Liver (tissue), 9 donors: ENCODE results near the gene THRA. TPM values are rescaled to one million over a fixed set of nuclear protein-coding genes. Genes with fewer than 3 reads are reported as not detected.
A peak's percentile ranks its signal among the peaks of the same experiment; 100 is the strongest.

Experiments used
- DNase-seq: peaks from one replicate; pipeline ENCODE4 v3.0.0-alpha.2; 2017; ENCODE audit warnings: low spot score
- H3K27ac ChIP-seq, 2 donors: one replicate each; pipeline ENCODE4 v1.7.0; 2013; ENCODE audit warnings: inconsistent platforms in 2 of 2, low read length in 2 of 2, control low read depth in 1 of 2, low read depth in 1 of 2, mild to moderate bottlenecking in 1 of 2
- H3K27me3 ChIP-seq, 4 donors: one replicate each; pipeline versions ENCODE4 v1.6.1 to v1.7.0; 2013; ENCODE audit warnings: low read length in 3 of 4, inconsistent platforms in 1 of 4, mild to moderate bottlenecking in 1 of 4, moderate library complexity in 1 of 4; ENCODE audit not compliant: control insufficient read depth in 4 of 4, insufficient read depth in 4 of 4
- H3K36me3 ChIP-seq, 4 donors: one replicate each; pipeline versions ENCODE4 v1.6.1 to v1.7.0; 2013; ENCODE audit warnings: low read length in 3 of 4, mild to moderate bottlenecking in 3 of 4, low read depth in 1 of 4, moderate library complexity in 1 of 4; ENCODE audit not compliant: control insufficient read depth in 4 of 4, insufficient read depth in 3 of 4
- H3K4me1 ChIP-seq, 4 donors: one replicate each; pipeline versions ENCODE4 v1.6.1 to v1.7.0; 2013; ENCODE audit warnings: low read length in 3 of 4, mild to moderate bottlenecking in 3 of 4, moderate library complexity in 1 of 4; ENCODE audit not compliant: control insufficient read depth in 4 of 4, insufficient read depth in 4 of 4
- H3K4me3 ChIP-seq, 3 donors: one replicate each; pipeline versions ENCODE4 v1.6.1 to v1.7.0; 2013; ENCODE audit warnings: low read length in 3 of 3, control low read depth in 1 of 3, low read depth in 1 of 3, mild to moderate bottlenecking in 1 of 3
- H3K9ac ChIP-seq, 2 donors: one replicate each; pipeline ENCODE4 v1.7.0; 2013; ENCODE audit warnings: low read length in 2 of 2, mild to moderate bottlenecking in 2 of 2, moderate library complexity in 2 of 2, control low read depth in 1 of 2, low read depth in 1 of 2
- H3K9me3 ChIP-seq, 4 donors: one replicate each; pipeline versions ENCODE4 v1.6.1 to v1.7.0; 2013; ENCODE audit warnings: low read length in 3 of 4; ENCODE audit not compliant: control insufficient read depth in 4 of 4
- EGR1 ChIP-seq, 2 donors: IDR thresholded peaks; 2 replicates each; pipeline ENCODE4 v1.6.1; 2016 to 2018; ENCODE audit warnings: antibody characterized with exemption in 2 of 2, low read depth in 2 of 2
- FOXA1 ChIP-seq: IDR thresholded peaks from 2 replicates; pipeline ENCODE4 v1.6.1; 2016; ENCODE audit warnings: antibody characterized with exemption
- FOXA2 ChIP-seq: IDR thresholded peaks from 2 replicates; pipeline ENCODE4 v1.6.1; 2016; ENCODE audit warnings: antibody characterized with exemption
- GABPA ChIP-seq, 2 donors: IDR thresholded peaks in 1 of 2; conservative IDR thresholded peaks in 1 of 2; 2 replicates each; pipeline ENCODE4 v1.6.1; 2016; ENCODE audit warnings: antibody characterized with exemption in 2 of 2, mild to moderate bottlenecking in 1 of 2, moderate library complexity in 1 of 2
- HNF4A ChIP-seq, 2 donors: conservative IDR thresholded peaks; 2 replicates each; pipeline ENCODE4 v1.6.1; 2016; ENCODE audit warnings: antibody characterized with exemption in 2 of 2, mild to moderate bottlenecking in 2 of 2
- HNF4G ChIP-seq: IDR thresholded peaks from 2 replicates; pipeline ENCODE4 v1.6.1; 2016; ENCODE audit warnings: antibody characterized with exemption
- JUND ChIP-seq, 2 donors: IDR thresholded peaks; 2 replicates each; pipeline ENCODE4 v1.6.1; 2016; ENCODE audit warnings: antibody characterized with exemption in 2 of 2
- NR2F2 ChIP-seq: IDR thresholded peaks from 2 replicates; pipeline ENCODE4 v1.6.1; 2016; ENCODE audit warnings: antibody characterized with exemption
- RAD21 ChIP-seq, 2 donors: IDR thresholded peaks; 2 replicates each; pipeline ENCODE4 v1.6.1; 2016; ENCODE audit warnings: antibody characterized with exemption in 2 of 2, mild to moderate bottlenecking in 2 of 2
- REST ChIP-seq: IDR thresholded peaks from 2 replicates; pipeline ENCODE4 v1.6.1; 2016; ENCODE audit warnings: antibody characterized with exemption, mild to moderate bottlenecking
- RXRA ChIP-seq, 2 donors: IDR thresholded peaks; 2 replicates each; pipeline ENCODE4 v1.6.1; 2017 to 2018; ENCODE audit warnings: antibody characterized with exemption in 2 of 2, mild to moderate bottlenecking in 1 of 2
- SP1 ChIP-seq: IDR thresholded peaks from 2 replicates; pipeline ENCODE4 v1.6.1; 2018; ENCODE audit warnings: antibody characterized with exemption, mild to moderate bottlenecking
- TAF1 ChIP-seq: conservative IDR thresholded peaks from 2 replicates; pipeline ENCODE4 v1.6.1; 2016; ENCODE audit warnings: antibody characterized with exemption, mild to moderate bottlenecking
- YY1 ChIP-seq: IDR thresholded peaks from 2 replicates; pipeline ENCODE4 v1.6.1; 2016; ENCODE audit warnings: antibody characterized with exemption, mild to moderate bottlenecking
- WGBS: extraction: QIAGEN DNeasy Blood & Tissue Kit; methylation state at CpG from one replicate; pipeline ENCODE4 v1.1.7; 2013; 5-methylcytosine and 5-hydroxymethylcytosine counted together
- polyA plus RNA-seq, 2 donors: library from polyadenylated mRNA; stranded (reverse) in 1 of 2; unstranded in 1 of 2; fragments of 200-250 nt in 1 of 2; fragments of >200 nt in 1 of 2; fragmentation: Nextera tagmentation in 1 of 2; extraction: Ambion mirVana in 1 of 2; gene quantifications; one replicate each; pipeline versions ENCODE4 v1.2.1 to v1.2.3, GENCODE V29; 2013 to 2015
- total RNA-seq, 2 donors: library from RNA; depleted of rRNA; stranded (reverse); fragments of >200 nt; gene quantifications; one replicate each; pipeline ENCODE4 v1.2.3, GENCODE V29; 2014
- TF ChIP-seq, protein P1 (sequence below): fragments of 150-350 bp; IDR thresholded peaks from 2 replicates; pipeline ENCODE4 v1.5.1; 2017; ENCODE audit warnings: improper control_type of control experiment, low read depth, low read length; ENCODE audit not compliant: missing input control
- TF ChIP-seq, protein P2 (sequence below): IDR thresholded peaks from 2 replicates; pipeline ENCODE4 v1.6.1; 2016; ENCODE audit warnings: antibody characterized with exemption
- TF ChIP-seq, protein P3 (sequence below): IDR thresholded peaks from 2 replicates; pipeline ENCODE4 v1.6.1; 2016; ENCODE audit warnings: antibody characterized with exemption
- TF ChIP-seq, protein P4 (sequence below): IDR thresholded peaks from 2 replicates; pipeline ENCODE4 v1.6.1; 2016; ENCODE audit warnings: antibody characterized with exemption
- donor health status: healthy.
- donor health status: healthy.
- donor health status: healthy.
- donor health status: healthy.
- donor health status: healthy.

Gene THRA
- total and polyA plus RNA-seq, 4 donors: 3.2 to 10.3 (median 7.4) TPM

- no peaks in the 10 kb centered on the region for H3K27me3 ChIP-seq
- WGBS: 88% methylated on average over 8 of the region's 8 CpGs
- H3K4me1 ChIP-seq: peaks cover 33 to 69% (median 48%) of the 10 kb centered on the region in 4 donors
- no peak overlapping the region for H3K27ac ChIP-seq
- H3K36me3 ChIP-seq: no peaks in the 10 kb centered on the region
- no peak overlapping the region for H3K4me3 ChIP-seq
- no peaks in the 10 kb centered on the region for H3K9me3 ChIP-seq
- no peak overlapping the region for H3K9ac ChIP-seq
- DNase-seq: no peak
- TF ChIP-seq YY1 (no peak), FOXA2 (no peak), SP1 (no peak), HNF4A (conservative IDR thresholded peaks at IDR 0.05) (no peak), TAF1 (no peak), NR2F2 (no peak), EGR1 (IDR thresholded peaks at IDR 0.05; ENCODE audit: low read depth in 2 of 2) (no peak), REST (no peak), JUND (IDR thresholded peaks at IDR 0.05) (no peak), HNF4G (no peak), FOXA1 (no peak), GABPA (IDR thresholded peaks at IDR 0.05 in 1 of 2, conservative IDR thresholded peaks at IDR 0.05 in 1 of 2) (no peak), RAD21 (IDR thresholded peaks at IDR 0.05) (no peak), RXRA (IDR thresholded peaks at IDR 0.05) (no peak)
- TF ChIP-seq, protein P1, sequence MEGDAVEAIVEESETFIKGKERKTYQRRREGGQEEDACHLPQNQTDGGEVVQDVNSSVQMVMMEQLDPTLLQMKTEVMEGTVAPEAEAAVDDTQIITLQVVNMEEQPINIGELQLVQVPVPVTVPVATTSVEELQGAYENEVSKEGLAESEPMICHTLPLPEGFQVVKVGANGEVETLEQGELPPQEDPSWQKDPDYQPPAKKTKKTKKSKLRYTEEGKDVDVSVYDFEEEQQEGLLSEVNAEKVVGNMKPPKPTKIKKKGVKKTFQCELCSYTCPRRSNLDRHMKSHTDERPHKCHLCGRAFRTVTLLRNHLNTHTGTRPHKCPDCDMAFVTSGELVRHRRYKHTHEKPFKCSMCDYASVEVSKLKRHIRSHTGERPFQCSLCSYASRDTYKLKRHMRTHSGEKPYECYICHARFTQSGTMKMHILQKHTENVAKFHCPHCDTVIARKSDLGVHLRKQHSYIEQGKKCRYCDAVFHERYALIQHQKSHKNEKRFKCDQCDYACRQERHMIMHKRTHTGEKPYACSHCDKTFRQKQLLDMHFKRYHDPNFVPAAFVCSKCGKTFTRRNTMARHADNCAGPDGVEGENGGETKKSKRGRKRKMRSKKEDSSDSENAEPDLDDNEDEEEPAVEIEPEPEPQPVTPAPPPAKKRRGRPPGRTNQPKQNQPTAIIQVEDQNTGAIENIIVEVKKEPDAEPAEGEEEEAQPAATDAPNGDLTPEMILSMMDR: no peak
- TF ChIP-seq, protein P2, sequence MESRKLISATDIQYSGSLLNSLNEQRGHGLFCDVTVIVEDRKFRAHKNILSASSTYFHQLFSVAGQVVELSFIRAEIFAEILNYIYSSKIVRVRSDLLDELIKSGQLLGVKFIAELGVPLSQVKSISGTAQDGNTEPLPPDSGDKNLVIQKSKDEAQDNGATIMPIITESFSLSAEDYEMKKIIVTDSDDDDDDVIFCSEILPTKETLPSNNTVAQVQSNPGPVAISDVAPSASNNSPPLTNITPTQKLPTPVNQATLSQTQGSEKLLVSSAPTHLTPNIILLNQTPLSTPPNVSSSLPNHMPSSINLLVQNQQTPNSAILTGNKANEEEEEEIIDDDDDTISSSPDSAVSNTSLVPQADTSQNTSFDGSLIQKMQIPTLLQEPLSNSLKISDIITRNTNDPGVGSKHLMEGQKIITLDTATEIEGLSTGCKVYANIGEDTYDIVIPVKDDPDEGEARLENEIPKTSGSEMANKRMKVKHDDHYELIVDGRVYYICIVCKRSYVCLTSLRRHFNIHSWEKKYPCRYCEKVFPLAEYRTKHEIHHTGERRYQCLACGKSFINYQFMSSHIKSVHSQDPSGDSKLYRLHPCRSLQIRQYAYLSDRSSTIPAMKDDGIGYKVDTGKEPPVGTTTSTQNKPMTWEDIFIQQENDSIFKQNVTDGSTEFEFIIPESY: no peak
- TF ChIP-seq, protein P3, sequence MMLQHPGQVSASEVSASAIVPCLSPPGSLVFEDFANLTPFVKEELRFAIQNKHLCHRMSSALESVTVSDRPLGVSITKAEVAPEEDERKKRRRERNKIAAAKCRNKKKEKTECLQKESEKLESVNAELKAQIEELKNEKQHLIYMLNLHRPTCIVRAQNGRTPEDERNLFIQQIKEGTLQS: no peak
- TF ChIP-seq, protein P4, sequence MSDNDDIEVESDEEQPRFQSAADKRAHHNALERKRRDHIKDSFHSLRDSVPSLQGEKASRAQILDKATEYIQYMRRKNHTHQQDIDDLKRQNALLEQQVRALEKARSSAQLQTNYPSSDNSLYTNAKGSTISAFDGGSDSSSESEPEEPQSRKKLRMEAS: no peak
These were observed 11.4 kb downstream of the THRA start for GRCh38 chr17:40074175-40074512.

DNA sequence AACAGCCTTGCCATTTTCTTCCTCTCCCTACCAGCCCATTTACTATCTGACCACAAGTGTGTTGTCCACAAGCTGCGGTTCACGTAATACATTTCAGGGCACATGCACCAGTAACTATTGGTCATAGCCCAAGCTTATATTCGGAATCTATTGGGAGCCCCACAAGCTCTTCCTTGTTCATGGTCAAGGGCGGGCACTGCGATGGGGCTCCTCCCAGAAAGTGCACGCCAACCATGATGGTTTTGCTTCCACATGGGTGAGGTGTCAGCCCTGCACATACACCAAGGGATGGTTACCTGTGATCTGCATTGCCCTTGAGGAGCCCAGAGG, 12.1 kb downstream of the THRA start:
- H3K27me3 ChIP-seq: no peaks in the 10 kb centered on the region
- WGBS: 65% methylated on average over 6 of the region's 6 CpGs
- no peak overlapping the region for H3K9ac ChIP-seq
- H3K27ac ChIP-seq: peak overlapping the region in 1 of 2 donors; percentile 59
- H3K4me1 ChIP-seq: peaks cover 33 to 62% (median 43%) of the 10 kb centered on the region in 4 donors
- no peak overlapping the region for H3K4me3 ChIP-seq
- no peaks in the 10 kb centered on the region for H3K9me3 ChIP-seq
- H3K36me3 ChIP-seq: no peaks in the 10 kb centered on the region
- TF ChIP-seq, protein P3: no peak
- TF ChIP-seq HNF4G (no peak), RXRA (IDR thresholded peaks at IDR 0.05) (no peak), SP1 (no peak), TAF1 (no peak), NR2F2 (no peak), FOXA1 (no peak), GABPA (IDR thresholded peaks at IDR 0.05 in 1 of 2, conservative IDR thresholded peaks at IDR 0.05 in 1 of 2) (no peak), EGR1 (IDR thresholded peaks at IDR 0.05; ENCODE audit: low read depth in 2 of 2) (no peak), YY1 (no peak), FOXA2 (no peak)
- TF ChIP-seq, protein P1: no peak
- TF ChIP-seq, protein P2: no peak
- DNase-seq: no peak
